GM12873 (cell line): Measurements from ENCODE around the gene CMTM3.

ENCODE experiments used
- TF ChIP-seq, protein P1 (sequence below): IDR thresholded peaks from 2 replicates; pipeline ENCODE4 v1.5.1; 2012; ENCODE audit warnings: low read depth, mild to moderate bottlenecking, moderate library complexity, low read length, control low read depth; ENCODE audit not compliant: insufficient read depth; ENCODE audit errors: missing control alignments

The CMTM3 gene

DNA sequence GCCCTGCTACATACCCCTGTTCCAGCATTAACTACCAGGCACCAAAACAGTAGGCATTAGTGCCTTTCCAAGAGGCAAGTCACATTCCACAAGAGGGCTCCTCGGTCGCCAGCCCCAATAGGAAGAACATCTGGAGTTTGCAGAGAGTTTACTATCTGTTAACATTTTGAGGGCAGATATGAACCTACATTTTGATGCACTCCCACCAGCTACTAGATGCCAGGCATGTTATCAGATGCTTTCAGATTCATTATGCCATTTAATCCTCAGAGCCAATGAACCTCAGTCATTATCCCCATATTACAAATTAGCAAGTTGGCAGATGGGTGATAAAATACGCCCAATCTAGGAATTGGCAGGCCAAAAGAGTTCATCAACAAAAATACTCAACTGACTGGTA lies 29.4 kb upstream of the CMTM3 start:
- TF ChIP-seq, protein P1, sequence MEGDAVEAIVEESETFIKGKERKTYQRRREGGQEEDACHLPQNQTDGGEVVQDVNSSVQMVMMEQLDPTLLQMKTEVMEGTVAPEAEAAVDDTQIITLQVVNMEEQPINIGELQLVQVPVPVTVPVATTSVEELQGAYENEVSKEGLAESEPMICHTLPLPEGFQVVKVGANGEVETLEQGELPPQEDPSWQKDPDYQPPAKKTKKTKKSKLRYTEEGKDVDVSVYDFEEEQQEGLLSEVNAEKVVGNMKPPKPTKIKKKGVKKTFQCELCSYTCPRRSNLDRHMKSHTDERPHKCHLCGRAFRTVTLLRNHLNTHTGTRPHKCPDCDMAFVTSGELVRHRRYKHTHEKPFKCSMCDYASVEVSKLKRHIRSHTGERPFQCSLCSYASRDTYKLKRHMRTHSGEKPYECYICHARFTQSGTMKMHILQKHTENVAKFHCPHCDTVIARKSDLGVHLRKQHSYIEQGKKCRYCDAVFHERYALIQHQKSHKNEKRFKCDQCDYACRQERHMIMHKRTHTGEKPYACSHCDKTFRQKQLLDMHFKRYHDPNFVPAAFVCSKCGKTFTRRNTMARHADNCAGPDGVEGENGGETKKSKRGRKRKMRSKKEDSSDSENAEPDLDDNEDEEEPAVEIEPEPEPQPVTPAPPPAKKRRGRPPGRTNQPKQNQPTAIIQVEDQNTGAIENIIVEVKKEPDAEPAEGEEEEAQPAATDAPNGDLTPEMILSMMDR, result no peak

DNA sequence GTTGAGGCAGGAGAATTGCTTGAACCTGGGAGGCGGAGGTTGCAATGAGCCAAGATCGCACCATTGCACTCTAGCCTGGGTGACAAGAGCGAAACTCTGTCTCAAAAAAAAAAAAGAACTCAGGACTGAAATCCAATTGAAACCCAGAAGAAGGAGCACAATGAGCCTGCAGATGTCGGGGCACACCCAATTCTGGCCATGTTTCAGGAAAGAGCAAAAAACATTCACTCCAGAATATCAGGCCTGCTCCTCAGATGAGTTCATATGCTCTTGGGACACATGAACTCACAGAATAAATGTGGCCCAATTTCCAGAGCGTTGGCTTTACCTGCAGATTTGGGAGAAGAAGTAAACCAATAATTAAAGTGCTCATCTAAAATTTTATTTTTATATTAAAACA lies 28.2 kb upstream of the CMTM3 start:
- TF ChIP-seq, protein P1, result no peak

DNA sequence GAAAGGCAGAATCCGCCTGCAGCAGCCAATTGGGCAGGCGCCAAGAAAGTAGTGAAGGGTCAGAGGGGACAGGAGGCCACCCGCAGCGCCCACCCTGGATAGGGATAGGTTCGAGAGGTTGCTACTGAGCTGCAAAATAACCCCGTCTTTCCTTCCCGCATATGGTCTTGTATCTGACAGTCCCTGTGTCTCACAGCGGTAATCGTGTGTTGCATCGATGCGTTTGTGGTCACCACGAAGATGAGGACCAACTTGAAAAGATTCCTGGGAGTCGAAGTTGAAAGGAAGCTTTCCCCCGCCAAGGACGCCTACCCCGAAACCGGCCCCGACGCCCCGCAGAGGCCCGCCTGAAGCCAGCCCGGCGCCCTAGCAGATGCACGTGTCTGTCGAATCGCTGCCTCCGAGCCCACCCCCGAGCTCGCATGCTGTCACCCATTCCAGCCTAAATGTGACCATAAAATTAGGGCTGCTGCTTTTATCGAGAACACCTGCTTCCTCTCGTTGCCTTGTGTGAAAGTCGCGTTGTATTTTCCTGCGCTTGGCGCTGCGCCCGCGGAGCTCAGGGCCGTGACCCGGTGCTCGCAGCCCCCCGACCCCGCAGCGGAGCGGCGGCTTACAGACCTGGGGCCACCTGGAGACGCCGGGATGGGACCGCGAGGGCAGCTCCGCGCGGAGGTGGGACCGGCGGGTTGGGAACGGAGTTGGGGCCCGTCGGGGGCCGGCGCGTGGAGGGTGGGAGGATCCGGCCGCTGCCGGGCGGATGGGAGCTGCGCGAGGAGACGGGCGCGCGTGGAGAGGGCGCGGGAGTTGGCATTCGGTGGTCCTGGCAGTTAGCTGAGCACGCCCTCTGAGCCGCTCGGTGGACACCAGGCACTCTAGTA lies 25.6 kb upstream of the CMTM3 start, which contains the start of gene CMTM2:
CMTM2 (plus strand) TSS at position 813 of the 881 bp plus-strand sequence. CDS start 145 bp downstream, outside the sequence.
- TF ChIP-seq, protein P1, result no peak

DNA sequence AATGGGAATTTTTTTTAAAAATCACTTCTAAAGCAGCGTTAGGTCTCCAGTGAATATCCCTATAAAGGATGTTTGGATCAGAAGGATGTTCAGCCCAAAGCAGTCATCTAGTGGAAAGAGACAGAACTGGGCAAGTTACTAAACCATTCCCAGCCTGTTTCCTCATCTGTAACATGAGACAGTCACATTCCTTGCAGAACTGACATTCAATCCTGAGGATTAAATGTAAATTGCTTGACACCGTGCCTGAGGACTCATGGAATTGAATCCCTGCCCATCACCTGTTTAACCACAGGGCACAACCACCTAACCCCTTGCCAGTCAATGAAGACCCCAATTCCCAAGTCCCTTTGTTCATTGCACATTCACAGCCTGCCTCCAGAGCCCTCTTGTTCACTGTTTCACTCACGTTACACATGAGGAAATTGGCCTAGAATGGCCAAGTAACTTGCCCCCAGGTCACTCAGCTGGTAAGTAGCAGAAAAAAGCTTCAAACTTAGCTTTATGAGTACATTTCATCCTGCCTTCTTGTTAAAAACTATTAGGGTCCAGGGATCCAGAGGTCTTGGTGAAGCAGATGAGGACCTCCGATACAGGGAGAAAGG lies 23.8 kb upstream of the CMTM3 start:
- TF ChIP-seq, protein P1, result no peak

DNA sequence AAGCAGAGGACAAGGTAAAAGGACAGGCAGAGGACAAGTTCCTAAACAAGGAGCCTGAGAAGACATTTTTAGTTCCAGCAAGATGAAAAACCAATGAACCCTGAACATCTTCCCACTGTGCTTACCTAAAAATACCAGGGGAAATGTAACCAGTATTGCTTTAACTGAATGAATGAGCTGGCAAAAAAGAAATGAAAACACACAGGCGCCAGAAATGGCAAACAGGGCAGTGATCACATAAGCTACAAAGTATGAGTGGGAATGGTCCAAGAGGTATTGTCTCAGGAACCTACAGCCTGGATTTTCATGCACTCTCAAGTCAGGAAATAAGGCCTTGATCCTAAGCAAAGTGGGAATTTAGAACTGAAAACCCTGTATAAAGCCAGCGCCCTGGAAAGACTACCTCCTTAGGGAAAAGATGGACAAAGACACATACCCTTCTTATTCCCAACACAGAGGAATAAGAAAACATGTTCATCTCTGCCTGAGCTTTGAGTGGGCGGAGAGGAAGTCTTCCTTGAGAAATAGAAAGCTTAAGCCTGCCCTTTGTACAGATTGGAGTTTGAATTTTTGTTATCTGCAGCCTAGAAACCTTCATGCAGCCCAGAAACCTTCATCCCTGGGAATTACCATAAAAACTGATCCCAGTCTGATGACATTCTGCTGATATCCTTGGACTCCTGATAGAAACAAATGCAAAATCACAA lies 23.1 kb upstream of the CMTM3 start:
- TF ChIP-seq, protein P1, result no peak

DNA sequence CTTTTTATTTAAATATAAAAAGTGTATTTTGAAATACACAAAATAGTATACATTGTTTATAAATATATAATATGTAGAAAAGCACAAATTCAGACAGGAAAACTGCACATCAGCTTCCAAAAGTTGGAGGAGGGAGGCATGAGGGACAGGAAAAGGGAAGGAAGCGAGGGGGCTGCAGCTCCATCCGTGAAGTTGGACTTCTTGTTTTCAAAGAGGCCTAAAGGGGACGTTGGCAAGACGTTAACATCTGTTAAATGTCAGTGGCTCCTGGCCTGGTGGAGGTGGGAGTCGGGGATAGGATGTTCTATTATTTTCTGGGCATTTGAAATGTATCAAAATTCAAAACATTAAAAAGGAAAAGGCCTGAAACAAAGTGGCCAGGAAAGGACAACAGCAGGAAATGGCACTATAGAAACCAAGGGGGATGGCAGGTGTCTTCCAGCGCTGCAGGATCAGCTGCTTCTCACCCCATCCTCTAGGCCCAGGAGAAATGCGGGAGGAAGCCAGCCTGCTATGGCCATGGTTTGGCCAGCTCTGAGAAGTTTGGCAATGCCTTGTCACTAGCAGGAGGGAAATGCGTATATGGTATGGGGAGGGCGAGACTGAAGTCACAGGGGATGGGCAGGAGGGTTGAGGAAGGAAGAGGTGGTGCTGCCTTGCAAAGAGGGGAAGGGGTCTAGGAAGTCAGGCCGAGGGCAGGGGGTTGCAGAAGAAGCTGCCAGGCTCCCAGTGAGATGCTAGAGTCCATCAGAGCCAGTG lies 18.8 kb upstream of the CMTM3 start:
- TF ChIP-seq, protein P1, result no peak
